ENCODE measurements around the gene USP49.

DNA sequence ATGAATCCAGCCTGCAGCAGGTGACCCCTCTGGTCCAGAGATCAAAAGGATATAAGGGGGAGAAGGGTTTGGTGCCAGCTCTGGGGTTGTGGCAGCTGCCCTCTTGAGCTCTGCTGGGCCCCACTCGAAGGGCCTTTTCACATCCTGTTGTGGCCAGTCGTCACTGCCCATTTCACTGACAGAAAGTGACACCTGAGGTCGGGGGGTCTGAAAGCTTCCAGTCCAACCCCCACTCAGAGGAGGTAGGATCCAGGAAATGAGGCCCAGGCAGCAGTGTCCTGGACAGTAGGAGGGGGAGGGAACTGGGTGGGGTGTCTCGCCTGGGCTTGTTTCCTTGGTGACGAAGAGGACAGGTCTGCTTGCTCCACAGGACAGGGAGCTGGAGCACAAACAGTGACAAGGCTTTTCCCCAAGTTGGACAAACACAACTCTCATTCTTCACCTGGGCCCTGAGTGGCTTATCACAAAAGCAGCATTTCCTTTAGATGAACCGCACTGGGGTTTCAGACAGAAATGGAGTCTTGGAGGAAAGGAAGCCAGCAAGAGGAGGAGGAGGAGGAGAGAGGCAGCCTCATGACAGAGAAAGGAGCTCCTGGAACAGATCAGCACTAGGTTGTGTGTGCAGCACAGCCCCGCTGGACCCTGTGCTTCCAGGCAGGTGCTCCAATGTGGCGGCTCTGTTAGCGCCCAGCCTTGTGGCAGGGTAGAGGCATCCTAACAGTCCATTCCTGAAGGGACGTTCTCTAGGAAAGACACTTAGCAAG is 126.4 kb downstream of the USP49 start:
- TF ChIP-seq, protein P1, sequence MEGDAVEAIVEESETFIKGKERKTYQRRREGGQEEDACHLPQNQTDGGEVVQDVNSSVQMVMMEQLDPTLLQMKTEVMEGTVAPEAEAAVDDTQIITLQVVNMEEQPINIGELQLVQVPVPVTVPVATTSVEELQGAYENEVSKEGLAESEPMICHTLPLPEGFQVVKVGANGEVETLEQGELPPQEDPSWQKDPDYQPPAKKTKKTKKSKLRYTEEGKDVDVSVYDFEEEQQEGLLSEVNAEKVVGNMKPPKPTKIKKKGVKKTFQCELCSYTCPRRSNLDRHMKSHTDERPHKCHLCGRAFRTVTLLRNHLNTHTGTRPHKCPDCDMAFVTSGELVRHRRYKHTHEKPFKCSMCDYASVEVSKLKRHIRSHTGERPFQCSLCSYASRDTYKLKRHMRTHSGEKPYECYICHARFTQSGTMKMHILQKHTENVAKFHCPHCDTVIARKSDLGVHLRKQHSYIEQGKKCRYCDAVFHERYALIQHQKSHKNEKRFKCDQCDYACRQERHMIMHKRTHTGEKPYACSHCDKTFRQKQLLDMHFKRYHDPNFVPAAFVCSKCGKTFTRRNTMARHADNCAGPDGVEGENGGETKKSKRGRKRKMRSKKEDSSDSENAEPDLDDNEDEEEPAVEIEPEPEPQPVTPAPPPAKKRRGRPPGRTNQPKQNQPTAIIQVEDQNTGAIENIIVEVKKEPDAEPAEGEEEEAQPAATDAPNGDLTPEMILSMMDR (conservative IDR thresholded peaks at IDR 0.05; ENCODE audit: low read length) = no peak
- no peak for TF ChIP-seq EZH2phosphoT487 (IDR thresholded peaks at IDR 0.05; ENCODE audit: borderline replicate concordance)

Measured in Loucy (cell line).